HepG2 (cell line): Measurements from ENCODE around the gene NXPH1.

ENCODE experiments used
- CTCF ChIP-seq: sonication (generic); formaldehyde crosslinking; IDR thresholded peaks from 2 replicates; pipeline ENCODE4 v1.5.0; 2020; ENCODE audit warnings: mild to moderate bottlenecking, missing genetic modification reagents, moderate library complexity
- RFX5 ChIP-seq: IDR thresholded peaks from 2 replicates; pipeline ENCODE4 v1.6.1; 2011; ENCODE audit warnings: low read depth, low read length, improper control_type of control experiment
- SRSF9 ChIP-seq: fragments of 200-400 bp; formaldehyde crosslinking; IDR thresholded peaks from 2 replicates; pipeline ENCODE4 v1.6.1; 2018; ENCODE audit warnings: borderline replicate concordance, mild to moderate bottlenecking, low read depth, low read length; ENCODE audit not compliant: insufficient read depth, poor library complexity, severe bottlenecking
- XBP1 ChIP-seq: sonication (generic); formaldehyde crosslinking; IDR thresholded peaks from 2 replicates; pipeline ENCODE4 v1.5.0; 2020; ENCODE audit warnings: missing genetic modification reagents
- ZFP36 ChIP-seq: fragments of 150-350 bp; IDR thresholded peaks from 2 replicates; pipeline ENCODE4 v1.6.1; 2018; ENCODE audit warnings: borderline replicate concordance, low read length, low read depth; ENCODE audit not compliant: partially characterized antibody
- ZNF274 ChIP-seq: sonication (generic); formaldehyde crosslinking; IDR thresholded peaks from 2 replicates; pipeline ENCODE4 v1.5.1; 2020; ENCODE audit warnings: mild to moderate bottlenecking, missing genetic modification reagents
- TF ChIP-seq, protein P1 (sequence below): IDR thresholded peaks from 2 replicates; pipeline ENCODE4 v1.6.1; 2016; ENCODE audit warnings: low read depth, control low read depth
- TF ChIP-seq, protein P2 (sequence below): IDR thresholded peaks from 2 replicates; pipeline ENCODE4 v1.6.1; 2016

DNA sequence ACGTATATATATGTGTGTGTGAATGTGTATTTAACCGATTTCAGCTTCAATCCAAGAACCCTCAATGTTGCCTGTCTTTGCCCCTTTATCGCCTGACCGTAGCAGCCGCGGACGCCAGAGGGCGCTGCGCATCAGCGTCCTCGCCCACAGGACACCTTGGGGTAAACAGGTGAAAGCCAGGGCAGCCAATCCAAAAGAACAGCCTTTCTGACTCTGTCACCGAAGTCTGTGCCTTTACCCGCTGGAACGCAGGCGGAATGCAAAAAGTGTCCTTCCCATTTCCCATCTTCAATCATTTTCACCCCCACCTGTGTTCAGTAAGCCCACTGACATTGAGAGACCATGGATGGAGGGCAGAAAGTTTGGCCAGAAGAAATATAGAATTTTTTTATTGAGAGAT lies 3.6 kb downstream of the NXPH1 start:
- TF ChIP-seq XBP1 (CRISPR knock-in tag): no peak
- TF ChIP-seq, protein P1, sequence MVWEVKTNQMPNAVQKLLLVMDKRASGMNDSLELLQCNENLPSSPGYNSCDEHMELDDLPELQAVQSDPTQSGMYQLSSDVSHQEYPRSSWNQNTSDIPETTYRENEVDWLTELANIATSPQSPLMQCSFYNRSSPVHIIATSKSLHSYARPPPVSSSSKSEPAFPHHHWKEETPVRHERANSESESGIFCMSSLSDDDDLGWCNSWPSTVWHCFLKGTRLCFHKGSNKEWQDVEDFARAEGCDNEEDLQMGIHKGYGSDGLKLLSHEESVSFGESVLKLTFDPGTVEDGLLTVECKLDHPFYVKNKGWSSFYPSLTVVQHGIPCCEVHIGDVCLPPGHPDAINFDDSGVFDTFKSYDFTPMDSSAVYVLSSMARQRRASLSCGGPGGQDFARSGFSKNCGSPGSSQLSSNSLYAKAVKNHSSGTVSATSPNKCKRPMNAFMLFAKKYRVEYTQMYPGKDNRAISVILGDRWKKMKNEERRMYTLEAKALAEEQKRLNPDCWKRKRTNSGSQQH (CRISPR knock-in tag): no peak
- no peak for TF ChIP-seq ZNF274 (CRISPR knock-in tag)
- no peak for TF ChIP-seq SRSF9
- TF ChIP-seq ZFP36: no peak
- TF ChIP-seq, protein P2, sequence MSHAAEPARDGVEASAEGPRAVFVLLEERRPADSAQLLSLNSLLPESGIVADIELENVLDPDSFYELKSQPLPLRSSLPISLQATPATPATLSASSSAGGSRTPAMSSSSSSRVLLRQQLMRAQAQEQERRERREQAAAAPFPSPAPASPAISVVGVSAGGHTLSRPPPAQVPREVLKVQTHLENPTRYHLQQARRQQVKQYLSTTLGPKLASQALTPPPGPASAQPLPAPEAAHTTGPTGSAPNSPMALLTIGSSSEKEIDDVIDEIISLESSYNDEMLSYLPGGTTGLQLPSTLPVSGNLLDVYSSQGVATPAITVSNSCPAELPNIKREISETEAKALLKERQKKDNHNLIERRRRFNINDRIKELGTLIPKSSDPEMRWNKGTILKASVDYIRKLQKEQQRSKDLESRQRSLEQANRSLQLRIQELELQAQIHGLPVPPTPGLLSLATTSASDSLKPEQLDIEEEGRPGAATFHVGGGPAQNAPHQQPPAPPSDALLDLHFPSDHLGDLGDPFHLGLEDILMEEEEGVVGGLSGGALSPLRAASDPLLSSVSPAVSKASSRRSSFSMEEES: no peak
- TF ChIP-seq CTCF (CRISPR knock-in tag): peak; percentile 89
- TF ChIP-seq RFX5: no peak
